GM18861 (cell line): ENCODE data around the gene TFF1.

Experiments used
- ATAC-seq: cut with Tn5 transposase; IDR thresholded peaks from one replicate; pipeline ENCODE4 v1.9.1; 2021; ENCODE audit not compliant: unreplicated experiment

TFF1 gene

GRCh38 chr21:42319851-42320572 is 46.3 kb downstream of the TFF1 start:
- ATAC-seq: no peak

GRCh38 chr21:42319376-42319775 is 47.0 kb downstream of the TFF1 start:
- ATAC-seq: no peak

- ATAC-seq: no peak
Measured at GRCh38 chr21:42317826-42318746, 48.2 kb downstream of the TFF1 start.

GRCh38 chr21:42317341-42317741 is 49.0 kb downstream of the TFF1 start:
- ATAC-seq: no peak

GRCh38 chr21:42316891-42317290 is 49.4 kb downstream of the TFF1 start:
- no peak for ATAC-seq

GRCh38 chr21:42315296-42315891 is 50.9 kb downstream of the TFF1 start, which contains the start of gene TFF3:
Gene TFF3, minus strand, starts transcription at chr21:42315409. Its CDS starts 35 bp downstream, at chr21:42315374.
- ATAC-seq: no peak

GRCh38 chr21:42314616-42315295 is 51.6 kb downstream of the TFF1 start:
- no peak for ATAC-seq

GRCh38 chr21:42313501-42313969 is 52.8 kb downstream of the TFF1 start:
- no peak for ATAC-seq

GRCh38 chr21:42312626-42313104 is 53.7 kb downstream of the TFF1 start:
- ATAC-seq: no peak
